ENCODE results near the gene WDR26.

Gene WDR26

DNA sequence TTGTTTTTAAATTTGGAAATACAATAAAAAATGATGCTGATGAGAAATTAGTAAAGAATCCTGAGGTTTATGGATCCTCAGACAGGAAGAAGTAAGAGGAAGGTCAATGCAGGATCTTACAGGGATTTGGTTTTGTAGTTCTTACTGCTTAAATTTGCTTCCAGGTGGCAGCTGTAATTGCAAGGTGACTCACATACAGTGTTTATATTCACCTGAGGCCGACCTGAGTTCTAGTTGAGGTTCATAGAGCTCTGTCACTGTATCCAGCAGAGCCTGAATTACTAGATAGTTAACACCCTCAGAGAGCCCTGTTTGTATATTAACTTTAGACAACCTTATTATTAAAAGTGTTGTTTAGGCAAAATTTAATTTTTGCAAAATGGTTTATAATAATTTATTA lies 1.4 kb upstream of the WDR26 start:
- no peak overlapping the region for H3K4me3 ChIP-seq (ENCODE audit: low read depth, low read length)
- H3K36me3 ChIP-seq (ENCODE audit: control insufficient read depth in 2 of 2, insufficient read depth in 1 of 2, low read length in 2 of 2), result peaks cover 15 to 25% of the 10 kb centered on the region in 2 experiments
- no peak overlapping the region for H3K27ac ChIP-seq (ENCODE audit: extremely low read depth, low read depth, low read length)
- H3K9me3 ChIP-seq (ENCODE audit: control insufficient read depth, insufficient read depth, low read depth, low read length), result no peaks in the 10 kb centered on the region
- TF ChIP-seq ZNF10 (tag by site-specific recombination; IDR thresholded peaks at IDR 0.05) (no peak), SETDB1 (IDR thresholded peaks at IDR 0.05; ENCODE audit: insufficient read length, low read length) (no peak), ZNF114 (tag by site-specific recombination; IDR thresholded peaks at IDR 0.05) (no peak), ZFP69B (tag by site-specific recombination; IDR thresholded peaks at IDR 0.05) (no peak), ZBTB21 (tag by site-specific recombination; IDR thresholded peaks at IDR 0.05) (no peak), ZNF777 (tag by site-specific recombination; IDR thresholded peaks at IDR 0.05; ENCODE audit: borderline replicate concordance) (no peak), ZNF146 (tag by site-specific recombination; IDR thresholded peaks at IDR 0.05) (no peak), MEIS1 (CRISPR knock-in tag; IDR thresholded peaks at IDR 0.05; ENCODE audit: borderline replicate concordance) (no peak), ZNF558 (tag by site-specific recombination; IDR thresholded peaks at IDR 0.05) (no peak), ZNF692 (tag by site-specific recombination; IDR thresholded peaks at IDR 0.05) (no peak), ZBTB6 (tag by site-specific recombination; IDR thresholded peaks at IDR 0.05) (no peak), KLF16 (tag by site-specific recombination; IDR thresholded peaks at IDR 0.05) (no peak)
- TF ChIP-seq, protein P1, sequence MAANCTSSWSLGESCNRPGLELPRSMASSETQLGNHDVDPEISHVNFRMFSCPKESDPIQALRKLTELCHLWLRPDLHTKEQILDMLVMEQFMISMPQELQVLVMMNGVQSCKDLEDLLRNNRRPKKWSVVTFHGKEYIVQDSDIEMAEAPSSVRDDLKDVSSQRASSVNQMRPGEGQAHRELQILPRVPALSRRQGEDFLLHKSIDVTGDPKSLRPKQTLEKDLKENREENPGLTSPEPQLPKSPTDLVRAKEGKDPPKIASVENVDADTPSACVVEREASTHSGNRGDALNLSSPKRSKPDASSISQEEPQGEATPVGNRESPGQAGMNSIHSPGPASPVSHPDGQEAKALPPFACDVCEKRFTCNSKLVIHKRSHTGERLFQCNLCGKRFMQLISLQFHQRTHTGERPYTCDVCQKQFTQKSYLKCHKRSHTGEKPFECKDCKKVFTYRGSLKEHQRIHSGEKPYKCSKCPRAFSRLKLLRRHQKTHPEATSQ (tag by site-specific recombination; IDR thresholded peaks at IDR 0.05), result no peak
- ChIA-PET CTCF (interaction anchor here (0.9 to 1.8 kb wide), 3 partner anchors 15 to 78 kb away, joined by 3 to 12 read pairs (median 4); no protein-coding TSS in a partner anchor), POLR2A (interaction anchor here (1.0 to 1.4 kb wide), 2 partner anchors 12 to 21 kb away, joined by 3 to 9 read pairs; no protein-coding TSS in a partner anchor)
- H3K4me1 ChIP-seq (ENCODE audit: control insufficient read depth, insufficient read depth, low read length), result peaks cover 20% of the 10 kb centered on the region

- Histone ChIP-seq H3K4me1 (ENCODE audit: control insufficient read depth, insufficient read depth, low read length) (peaks cover 26% of the 10 kb centered on the region), H3K9me3 (ENCODE audit: control insufficient read depth, insufficient read depth, low read depth, low read length) (no peaks in the 10 kb centered on the region), H3K27ac (ENCODE audit: extremely low read depth, low read depth, low read length) (peak overlapping the region; percentile 76; the same call in 1 of the 2 replicates), H3K4me3 (ENCODE audit: low read depth, low read length) (peak overlapping the region; percentile 96), H3K36me3 (ENCODE audit: control insufficient read depth in 2 of 2, insufficient read depth in 1 of 2, low read length in 2 of 2) (peaks cover 11 to 29% of the 10 kb centered on the region in 2 experiments)
- CTCF ChIA-PET, result interaction anchor here (0.6 to 1.8 kb wide), 4 partner anchors 15 to 79 kb away, joined by 3 to 12 read pairs (median 4); no protein-coding TSS in a partner anchor
- POLR2A ChIA-PET, result interaction anchor here (1.0 to 1.7 kb wide), 4 partner anchors 8 to 22 kb away, joined by 3 to 9 read pairs (median 6); no protein-coding TSS in a partner anchor
- TF ChIP-seq ZNF335 (tag by site-specific recombination; conservative IDR thresholded peaks at IDR 0.05), result 0 out of 2 replicates have a peak, but pooled peaks have one; percentile 52
- no peak for TF ChIP-seq ZNF596 (tag by site-specific recombination; IDR thresholded peaks at IDR 0.05)
- no peak for TF ChIP-seq ZBTB8A (tag by site-specific recombination; IDR thresholded peaks at IDR 0.05)
- TF ChIP-seq ZNF548 (tag by site-specific recombination; IDR thresholded peaks at IDR 0.05), result no peak
- TF ChIP-seq ZNF350 (tag by site-specific recombination; IDR thresholded peaks at IDR 0.05), result no peak
- no peak for TF ChIP-seq PRDM2 (tag by site-specific recombination; IDR thresholded peaks at IDR 0.05; ENCODE audit: borderline replicate concordance)
- TF ChIP-seq ZFP41 (tag by site-specific recombination; IDR thresholded peaks at IDR 0.05; ENCODE audit: borderline replicate concordance), result no peak
- TF ChIP-seq MZF1 (tag by site-specific recombination; IDR thresholded peaks at IDR 0.05; ENCODE audit: borderline replicate concordance), result peak; percentile 30; the same call in 1 of the 2 replicates
- TF ChIP-seq ZNF391 (tag by site-specific recombination; IDR thresholded peaks at IDR 0.05; ENCODE audit: borderline replicate concordance, low read depth), result no peak
- TF ChIP-seq YY1 (tag by site-specific recombination; IDR thresholded peaks at IDR 0.05), result no peak
- no peak for TF ChIP-seq ZSCAN18 (tag by site-specific recombination; IDR thresholded peaks at IDR 0.05)
Observed at GRCh38 chr1:224435318-224435763, 744 bp upstream of the WDR26 start.

Data from HEK293 (cell line).